HepG2 (cell line): ENCODE data around the gene RNF8. TPM values are rescaled to one million over a fixed set of nuclear protein-coding genes. Genes with fewer than 3 reads are reported as not detected.
A peak's percentile ranks its signal among the peaks of the same experiment; 100 is the strongest.

Experiments
- CHCHD3 ChIP-seq: sonication (generic); formaldehyde crosslinking; IDR thresholded peaks from 2 replicates; pipeline ENCODE4 v1.8.0; 2022; ENCODE audit warnings: mild to moderate bottlenecking, missing genetic modification reagents, moderate library complexity
- GLMP ChIP-seq: sonication (generic); formaldehyde crosslinking; IDR thresholded peaks from 2 replicates; pipeline ENCODE4 v1.9.0; 2021; ENCODE audit warnings: missing genetic modification reagents, mild to moderate bottlenecking, borderline replicate concordance
- GTF2F1 ChIP-seq: fragments of 150-350 bp; IDR thresholded peaks from 2 replicates; pipeline ENCODE4 v1.6.1; 2014; ENCODE audit warnings: low read length
- KDM5B ChIP-seq: sonication (generic); formaldehyde crosslinking; IDR thresholded peaks from 2 replicates; pipeline ENCODE4 v1.4.0; 2020; ENCODE audit warnings: missing genetic modification reagents, mild to moderate bottlenecking, borderline replicate concordance
- PAWR ChIP-seq: sonication (generic); formaldehyde crosslinking; IDR thresholded peaks from 2 replicates; pipeline ENCODE4 v1.4.0; 2020; ENCODE audit warnings: missing genetic modification reagents, mild to moderate bottlenecking, borderline replicate concordance
- PHF8 ChIP-seq: sonication (generic); formaldehyde crosslinking; IDR thresholded peaks from 2 replicates; pipeline ENCODE4 v1.5.0; 2020; ENCODE audit warnings: missing genetic modification reagents
- RARA ChIP-seq: IDR thresholded peaks from 2 replicates; pipeline ENCODE4 v1.6.1; 2016; ENCODE audit warnings: missing genetic modification reagents, missing compliant biosample characterization
- SALL1 ChIP-seq: sonication (generic); formaldehyde crosslinking; IDR thresholded peaks from 2 replicates; pipeline ENCODE4 v1.8.0; 2022; ENCODE audit warnings: mild to moderate bottlenecking, missing genetic modification reagents
- SNAPC2 ChIP-seq: sonication (generic); formaldehyde crosslinking; IDR thresholded peaks from 2 replicates; pipeline ENCODE4 v1.8.1; 2022; ENCODE audit warnings: mild to moderate bottlenecking, missing genetic modification reagents
- USF2 ChIP-seq, 2 experiments: sonication (generic) in 1 of 2; formaldehyde crosslinking in 1 of 2; IDR thresholded peaks; 2 replicates each; pipeline versions ENCODE4 v1.5.1 to v1.6.1; 2011 to 2020; ENCODE audit warnings: borderline replicate concordance in 1 of 2, low read depth in 1 of 2, low read length in 1 of 2, mild to moderate bottlenecking in 1 of 2, missing genetic modification reagents in 1 of 2, moderate library complexity in 1 of 2
- ZNF251 ChIP-seq: sonication (generic); formaldehyde crosslinking; IDR thresholded peaks from 2 replicates; pipeline ENCODE4 v1.9.0; 2021; ENCODE audit warnings: mild to moderate bottlenecking, missing genetic modification reagents
- ZNF263 ChIP-seq: sonication (generic); formaldehyde crosslinking; IDR thresholded peaks from 2 replicates; pipeline ENCODE4 v1.4.0; 2020; ENCODE audit warnings: missing genetic modification reagents
- ZNF382 ChIP-seq: sonication (generic); formaldehyde crosslinking; IDR thresholded peaks from 2 replicates; pipeline ENCODE4 v1.5.0; 2020; ENCODE audit warnings: missing genetic modification reagents, mild to moderate bottlenecking, borderline replicate concordance
- ZNF570 ChIP-seq: sonication (generic); formaldehyde crosslinking; IDR thresholded peaks from 2 replicates; pipeline ENCODE4 v1.4.0; 2020; ENCODE audit warnings: mild to moderate bottlenecking, missing genetic modification reagents, borderline replicate concordance
- ZNF589 ChIP-seq: sonication (generic); formaldehyde crosslinking; conservative IDR thresholded peaks from 2 replicates; pipeline ENCODE4 v1.8.0; 2022; ENCODE audit warnings: mild to moderate bottlenecking, moderate library complexity, missing genetic modification reagents
- ZNF609 ChIP-seq: sonication (generic); formaldehyde crosslinking; IDR thresholded peaks from 2 replicates; pipeline ENCODE4 v1.4.0; 2020; ENCODE audit warnings: mild to moderate bottlenecking, missing genetic modification reagents, borderline replicate concordance
- polyA plus RNA-seq, 8 experiments: library from polyadenylated mRNA; depleted of rRNA in 3 of 8; stranded (reverse) in 7 of 8; unstranded in 1 of 8; fragments of >200 nt; fragmentation: Illumina TruSeq in 4 of 8; extraction: Trizol in 4 of 8; gene quantifications; 2 replicates each; pipeline versions ENCODE4 v1.2.1 to v1.2.3, GENCODE V29; 2011 to 2016; ENCODE audit warnings: low read depth in 4 of 8, missing spikeins in 1 of 8, mixed read lengths in 1 of 8; ENCODE audit not compliant: insufficient read depth in 1 of 8
- total RNA-seq, 5 experiments: library from RNA; depleted of rRNA; stranded (reverse); fragments of >200 nt; fragmentation: Illumina TruSeq; extraction: Trizol; gene quantifications; 2 replicates each; pipeline ENCODE4 v1.2.3, GENCODE V29; 2016; ENCODE audit warnings: low read depth in 1 of 5
- TF ChIP-seq, protein P1 (sequence below): sonication (generic); formaldehyde crosslinking; IDR thresholded peaks from 2 replicates; pipeline ENCODE4 v1.5.1; 2020; ENCODE audit warnings: missing genetic modification reagents, mild to moderate bottlenecking, borderline replicate concordance

Gene RNF8
- total and polyA plus RNA-seq, 2 of the 13 experiments (the other 11 are each of a cell fraction or from before 2014, with no cell fraction given) = 21.8 to 47.6 TPM

DNA sequence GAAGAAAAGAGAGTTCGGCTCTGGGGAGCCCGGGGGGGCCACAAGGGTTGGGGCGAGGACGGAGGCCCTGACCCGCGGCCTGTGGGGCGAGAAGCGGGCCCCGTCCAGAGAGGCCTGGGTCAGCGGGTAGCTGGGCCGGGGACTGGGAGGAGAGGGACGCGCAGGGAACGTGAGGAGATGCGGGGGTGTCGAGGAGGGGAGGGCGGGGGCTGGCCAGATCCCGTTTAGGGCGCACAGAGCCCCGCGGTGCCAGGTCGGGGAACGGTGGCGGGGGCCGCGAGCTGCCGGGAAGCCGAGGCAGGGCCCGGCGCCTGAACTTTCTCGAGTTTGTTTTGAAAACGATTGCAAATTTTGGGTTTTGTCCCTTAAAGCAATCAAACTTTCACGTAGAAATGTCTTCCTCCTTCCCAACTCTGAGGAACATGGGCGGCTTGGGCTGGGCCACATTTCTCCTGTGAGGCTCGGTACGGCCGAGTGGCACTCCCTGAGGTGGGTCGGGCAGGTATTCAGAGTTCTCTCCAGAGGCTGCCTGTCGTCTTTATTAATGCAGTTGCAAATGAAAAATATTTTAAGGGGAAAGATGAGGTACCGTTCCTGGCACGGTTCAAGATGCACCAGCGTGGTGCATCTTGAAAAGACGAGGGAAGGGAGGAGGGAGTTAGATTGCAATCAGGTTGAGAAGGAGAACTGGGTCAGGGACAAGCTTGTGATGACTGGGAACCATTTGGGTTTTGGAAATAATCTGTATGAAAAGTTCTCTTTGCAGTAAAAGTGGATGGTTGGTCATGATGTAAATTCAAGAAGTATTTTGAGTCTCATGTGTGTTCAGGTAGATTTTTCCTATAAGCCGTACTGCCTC is 972 bp downstream of the RNF8 start (continued):
- TF ChIP-seq ZNF609 (CRISPR knock-in tag) = no peak
- no peak for TF ChIP-seq ZNF589 (CRISPR knock-in tag)
- no peak for TF ChIP-seq CHCHD3
- TF ChIP-seq GTF2F1 = no peak
- TF ChIP-seq ZNF263 (CRISPR knock-in tag) = peak; percentile 45; the same call in 1 of the 2 replicates
- TF ChIP-seq PHF8 (CRISPR knock-in tag) = peak; percentile 69
- no peak for TF ChIP-seq ZNF570
- no peak for TF ChIP-seq ZNF251 (CRISPR knock-in tag)
- TF ChIP-seq ZNF382 = no peak
- TF ChIP-seq GLMP (CRISPR knock-in tag) = 0 out of 2 replicates have a peak, but pooled peaks have one; percentile 38
- no peak for TF ChIP-seq USF2 (IDR thresholded peaks at IDR 0.05; ENCODE audit: low read depth, low read length)
- no peak for TF ChIP-seq USF2 (CRISPR knock-in tag; IDR thresholded peaks at IDR 0.05; ENCODE audit: borderline replicate concordance)
- no peak for TF ChIP-seq SNAPC2
- no peak for TF ChIP-seq KDM5B (CRISPR knock-in tag)
- TF ChIP-seq PAWR (CRISPR knock-in tag) = no peak
- TF ChIP-seq, protein P1, sequence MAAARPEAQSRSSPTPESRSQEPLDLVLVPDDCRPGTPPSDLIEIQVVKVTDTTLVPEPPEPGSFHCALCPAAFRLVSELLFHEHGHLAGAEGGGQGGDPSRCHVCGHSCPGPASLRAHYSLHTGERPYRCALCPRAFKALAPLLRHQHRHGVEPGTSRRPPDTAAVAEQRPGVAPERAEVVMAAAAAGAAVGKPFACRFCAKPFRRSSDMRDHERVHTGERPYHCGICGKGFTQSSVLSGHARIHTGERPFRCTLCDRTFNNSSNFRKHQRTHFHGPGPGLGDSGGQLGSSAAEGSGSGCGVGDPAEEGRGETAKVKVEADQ (CRISPR knock-in tag) = no peak
- TF ChIP-seq SALL1 (CRISPR knock-in tag) = 0 out of 2 replicates have a peak, but pooled peaks have one; percentile 15
- TF ChIP-seq RARA = no peak
